ENCODE data around the gene KLK15. TPM values are rescaled to one million over a fixed set of nuclear protein-coding genes. Genes with fewer than 3 reads are reported as not detected.
"Not testable (repeated sequence)": the region's sequence is repeated elsewhere in the genome, so short reads cannot be mapped to it uniquely, and the experiment has no call there.

KLK15 gene
- total RNA-seq, 1 donor from 2014 or later: not detected

DNA sequence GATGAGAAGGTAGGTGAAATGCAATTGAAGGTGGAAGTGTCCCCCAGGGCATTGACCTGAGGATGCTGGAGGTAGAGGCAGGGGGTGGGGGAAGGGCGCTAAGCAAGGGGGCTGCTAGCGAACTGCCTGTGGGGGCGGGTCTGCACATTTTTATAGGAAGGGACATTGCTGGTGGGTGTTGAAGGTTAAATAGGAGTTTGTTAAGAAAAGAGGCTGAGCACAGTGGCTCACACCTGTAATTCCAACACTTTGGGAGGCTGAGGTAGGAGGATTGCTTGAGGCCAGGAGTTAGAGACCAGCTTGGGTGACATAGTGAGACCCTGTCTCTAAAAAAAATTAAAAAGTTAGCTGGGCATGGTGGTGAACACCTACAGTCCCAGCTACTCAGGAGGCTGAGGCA, 48.7 kb downstream of the KLK15 start:
- intact Hi-C loops (cut with DNase I): loop anchor here (5.0 to 10.0 kb wide), 3 partner anchors 110 to 427 kb away; partner anchors contain the start of gene NAPSA
- DNase-seq (ENCODE audit: low spot score) (no peak), ATAC-seq (no peak)

GRCh38 chr19:50783848-50784152, 49.6 kb downstream of the KLK15 start:
- not testable (repeated sequence) for DNase-seq (ENCODE audit: low spot score); ATAC-seq
- intact Hi-C loops (cut with DNase I): loop anchor here (5.0 to 10.0 kb wide), 2 partner anchors 109 to 416 kb away; partner anchors contain the start of gene NAPSA

DNA sequence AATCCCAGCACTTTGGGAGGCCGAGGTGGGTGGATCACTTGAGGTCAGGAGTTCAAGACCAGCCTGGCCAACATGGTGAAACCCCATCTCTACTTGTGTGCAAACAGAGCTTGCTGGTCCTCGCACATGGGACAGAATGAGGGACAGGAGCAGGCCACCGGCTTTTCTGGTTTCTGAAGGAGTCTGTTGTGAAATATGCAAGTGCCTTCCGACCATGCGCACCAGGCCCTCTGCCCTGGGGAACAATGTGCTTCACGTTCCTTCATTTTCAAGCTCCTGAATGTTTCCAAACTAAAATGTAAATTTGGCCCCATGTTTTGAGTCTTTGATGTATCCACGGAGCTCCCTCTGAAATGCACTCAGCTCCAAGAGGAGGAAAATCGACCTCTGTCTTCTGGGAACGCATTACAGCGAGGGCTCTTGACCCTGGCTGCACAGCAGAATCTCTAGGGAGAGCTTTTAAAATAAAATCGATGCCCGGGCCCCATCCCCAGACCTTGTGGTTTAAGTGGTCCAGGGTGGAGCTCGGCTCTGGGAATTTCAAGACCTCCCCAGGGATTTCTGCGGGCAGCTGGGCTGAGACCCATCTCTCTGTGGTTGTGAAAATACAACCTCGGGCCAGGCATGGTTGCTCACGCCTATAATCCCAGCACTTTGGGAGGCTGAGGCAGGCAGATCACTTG, 52.5 kb downstream of the KLK15 start:
- no peak for ATAC-seq
- intact Hi-C loops (cut with DNase I): loop anchor here (5.0 to 10.0 kb wide), 2 partner anchors 106 to 414 kb away; partner anchors contain the start of gene NAPSA
- no peak for DNase-seq (ENCODE audit: low spot score)

DNA sequence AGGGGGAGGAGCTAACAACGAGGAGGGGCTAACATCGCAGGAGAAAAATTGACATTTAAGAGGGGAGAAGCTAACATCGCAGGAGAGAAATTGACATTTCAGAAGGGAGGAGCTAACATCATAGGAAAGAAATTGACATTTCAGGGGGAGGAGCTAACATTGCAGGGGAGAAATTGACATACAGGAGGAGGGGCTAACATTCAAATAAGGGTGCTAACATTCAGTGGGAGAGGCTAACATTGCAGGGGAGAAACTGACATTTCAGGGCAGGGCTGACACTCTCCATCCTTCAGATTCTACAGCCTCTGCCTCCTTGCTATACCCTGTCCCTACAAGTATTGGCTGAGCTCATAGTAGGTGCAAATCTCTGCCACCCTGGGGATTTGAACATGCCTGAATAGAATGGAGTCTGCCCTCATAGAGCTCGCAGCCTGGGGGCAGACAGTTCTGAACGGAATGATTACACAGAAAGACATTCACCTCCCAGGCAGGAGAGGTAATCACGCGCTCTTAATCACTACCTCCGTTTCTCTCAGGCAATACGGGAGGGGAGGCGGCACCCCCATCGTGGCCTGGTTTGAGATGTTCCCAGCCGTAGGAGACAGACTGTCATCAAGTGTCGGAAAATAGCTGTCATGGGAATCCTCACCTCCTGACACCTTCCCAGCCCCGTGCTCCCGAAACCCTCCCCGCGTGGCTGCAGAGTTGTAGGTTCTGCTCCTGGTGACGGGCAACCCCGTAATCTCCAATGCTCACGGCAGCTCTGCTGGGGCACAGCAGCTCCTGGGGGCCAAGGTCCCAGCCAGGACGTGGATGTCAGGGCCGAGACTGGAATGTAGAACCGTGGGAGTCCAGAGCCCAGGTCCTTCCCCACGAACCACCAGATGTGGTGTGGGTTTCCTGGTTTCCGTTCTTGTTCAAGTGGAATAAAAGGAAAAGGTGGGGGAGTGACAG, 53.6 kb downstream of the KLK15 start:
- ATAC-seq (no peak), DNase-seq (ENCODE audit: low spot score) (no peak)
- intact Hi-C loops (cut with DNase I): loop anchor here (5.0 to 10.0 kb wide), 2 partner anchors 105 to 412 kb away; partner anchors contain the start of gene NAPSA

DNA sequence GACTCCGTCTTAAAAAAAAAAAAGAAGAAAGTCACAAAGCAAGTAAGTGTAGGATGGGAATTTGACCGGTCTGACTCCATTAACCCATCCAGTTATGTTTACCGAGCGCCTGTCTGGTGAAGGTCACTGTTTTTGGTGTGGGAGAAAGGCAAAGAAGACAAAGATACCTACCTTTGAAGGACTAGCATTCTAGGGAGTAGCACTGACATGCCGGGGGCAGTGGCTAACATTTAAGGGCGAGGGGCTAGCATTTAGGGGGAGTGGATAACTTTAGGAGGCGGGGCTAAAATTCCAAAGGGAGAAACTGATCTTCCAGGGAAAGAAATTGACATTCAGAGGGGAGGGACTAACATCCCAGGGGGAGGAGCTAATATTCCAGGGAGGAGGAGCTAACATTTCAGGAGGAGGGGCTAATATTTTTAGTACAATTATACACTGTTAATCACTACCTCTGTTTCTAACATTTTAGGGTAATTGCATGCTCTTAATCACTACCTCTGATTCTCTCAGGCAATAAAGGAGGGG, 54.4 kb downstream of the KLK15 start:
- ATAC-seq: no peak
- intact Hi-C loops (cut with DNase I): no loop called here
- no peak for DNase-seq (ENCODE audit: low spot score)

GRCh38 chr19:50777830-50778303, 55.5 kb downstream of the KLK15 start:
- ATAC-seq (no peak), DNase-seq (ENCODE audit: low spot score) (no peak)
- intact Hi-C loops (cut with DNase I): no loop called here

GRCh38 chr19:50777261-50777660, 56.1 kb downstream of the KLK15 start:
- intact Hi-C loops (cut with DNase I): no loop called here
- DNase-seq (ENCODE audit: low spot score) (no peak), ATAC-seq (no peak)

DNA sequence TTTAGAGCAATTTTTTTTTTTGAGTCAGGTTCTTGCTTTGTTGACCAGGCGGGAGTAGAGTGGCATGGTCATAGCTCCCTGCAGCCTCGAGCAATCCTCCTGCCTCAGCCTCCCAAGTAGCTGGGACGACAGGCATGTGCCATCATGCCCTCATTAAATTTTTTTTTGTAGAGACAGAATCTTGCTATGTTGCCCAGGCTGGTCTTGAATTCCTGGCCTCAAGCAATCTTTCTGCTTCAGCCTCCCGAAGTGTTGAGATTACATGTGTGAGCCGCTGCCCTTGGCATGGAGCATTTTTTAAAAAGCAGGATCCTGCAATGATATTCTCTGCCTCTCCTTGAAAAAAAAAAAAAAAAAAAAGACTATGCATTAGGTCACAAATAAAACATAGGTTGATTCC, 57.2 kb downstream of the KLK15 start:
- intact Hi-C loops (cut with DNase I): no loop called here
- ATAC-seq: no peak

More for the DNA sequence above, 57.2 kb downstream of the KLK15 start:
- DNase-seq (ENCODE audit: low spot score): no peak

Other genes starting within 250 kb of the KLK15 start
- gene SYT3, start 193.7 kb downstream of the KLK15 start, total RNA-seq: not detected
- gene C19orf81, start 184.1 kb downstream of the KLK15 start, total RNA-seq: not detected
- 1.4 TPM for gene SHANK1, start 113.8 kb downstream of the KLK15 start, total RNA-seq
- 16.6 TPM for gene CLEC11A, start 110.2 kb downstream of the KLK15 start, total RNA-seq
- not detected for gene GPR32, start 63.1 kb downstream of the KLK15 start, total RNA-seq
- not detected for gene ACP4, start 43.2 kb downstream of the KLK15 start, total RNA-seq
- gene KLK1, start 9.8 kb downstream of the KLK15 start, total RNA-seq: 2.1 TPM
- gene KLK3, start 21.3 kb upstream of the KLK15 start, total RNA-seq: not detected
- gene KLK2, start 39.9 kb upstream of the KLK15 start, total RNA-seq: not detected
- gene KLK4, start 77.8 kb upstream of the KLK15 start, total RNA-seq: 1.1 TPM
- not detected for gene KLK5, start 119.5 kb upstream of the KLK15 start, total RNA-seq
- 8.8 TPM for gene KLK6, start 136.0 kb upstream of the KLK15 start, total RNA-seq
- 5.5 TPM for gene KLK7, start 150.3 kb upstream of the KLK15 start, total RNA-seq
- gene KLK8, start 168.0 kb upstream of the KLK15 start, total RNA-seq: 1.8 TPM
- 3.0 TPM for gene KLK10, start 186.1 kb upstream of the KLK15 start, total RNA-seq
- 1.1 TPM for gene KLK11, start 193.0 kb upstream of the KLK15 start, total RNA-seq
- not detected for gene KLK12, start 201.4 kb upstream of the KLK15 start, total RNA-seq
- gene KLK13, start 231.5 kb upstream of the KLK15 start, total RNA-seq: 0.58 TPM
- 2.8 TPM for gene KLK14, start 249.3 kb upstream of the KLK15 start, total RNA-seq

Measured in sciatic nerve (tissue), 2 donors.